Kidney tubule cell (primary cell): ENCODE measurements around the gene RARS2.
A peak's percentile ranks its signal among the peaks of the same experiment; 100 is the strongest.
"Not testable (repeated sequence)": the region's sequence is repeated elsewhere in the genome, so short reads cannot be mapped to it uniquely, and the experiment has no call there.

Experiments used
- DNase-seq: peaks from one replicate; pipeline ENCODE4 v3.0.0-alpha.2; 2018; ENCODE audit warnings: low spot score

Gene RARS2

GRCh38 chr6:87589693-87590416 is at the start of gene RARS2, which contains the start of gene ORC3:
Gene RARS2, minus strand, starts transcription at chr6:87589987. Its CDS starts 30 bp downstream, at chr6:87589957.
Gene ORC3, plus strand, starts transcription at chr6:87590135. Its CDS starts 34 bp downstream, at chr6:87590169.
- DNase-seq: peak; percentile 97

GRCh38 chr6:87639373-87639772 is 49.6 kb upstream of the RARS2 start:
- no peak for DNase-seq

GRCh38 chr6:87637106-87637505 is 47.3 kb upstream of the RARS2 start:
- no peak for DNase-seq

GRCh38 chr6:87636315-87636714 is 46.5 kb upstream of the RARS2 start:
- DNase-seq: no peak

GRCh38 chr6:87633851-87634250 is 44.1 kb upstream of the RARS2 start:
- no peak for DNase-seq

GRCh38 chr6:87630746-87631145 is 41.0 kb upstream of the RARS2 start:
- no peak for DNase-seq

- no peak for DNase-seq
These were observed 39.1 kb upstream of the RARS2 start for GRCh38 chr6:87628881-87629280.

- no peak for DNase-seq
These were observed 38.6 kb upstream of the RARS2 start for GRCh38 chr6:87628424-87628823.

GRCh38 chr6:87623248-87623647 is 33.5 kb upstream of the RARS2 start:
- DNase-seq: no peak

GRCh38 chr6:87618531-87618930 is 28.7 kb upstream of the RARS2 start:
- peak; percentile 3 for DNase-seq

- DNase-seq: no peak
These were observed 27.6 kb upstream of the RARS2 start for GRCh38 chr6:87617405-87617804.

GRCh38 chr6:87613018-87613417 is 23.2 kb upstream of the RARS2 start:
- not testable (repeated sequence) for DNase-seq

GRCh38 chr6:87608802-87609201 is 19.0 kb upstream of the RARS2 start:
- DNase-seq: no peak

GRCh38 chr6:87606199-87606598 is 16.4 kb upstream of the RARS2 start:
- DNase-seq: no peak

- no peak for DNase-seq
These were observed 10.8 kb upstream of the RARS2 start for GRCh38 chr6:87600576-87600975.

- no peak for DNase-seq
These were observed 1.2 kb upstream of the RARS2 start for GRCh38 chr6:87590990-87591389.

GRCh38 chr6:87590417-87590880 is 662 bp upstream of the RARS2 start:
- no peak for DNase-seq

GRCh38 chr6:87588756-87589407 is 905 bp downstream of the RARS2 start:
- DNase-seq: peak; percentile 4

GRCh38 chr6:87586371-87587077 is 3.3 kb downstream of the RARS2 start:
- no peak for DNase-seq

GRCh38 chr6:87583822-87584221 is 6.0 kb downstream of the RARS2 start:
- DNase-seq: no peak

- no peak for DNase-seq
These were observed 14.4 kb downstream of the RARS2 start for GRCh38 chr6:87575423-87575822.

GRCh38 chr6:87574237-87574804 is 15.5 kb downstream of the RARS2 start:
- peak; percentile 60 for DNase-seq
